Measurements from ENCODE around the gene UBE2E3. TPM values are rescaled to one million over a fixed set of nuclear protein-coding genes. Genes with fewer than 3 reads are reported as not detected.
A peak's percentile ranks its signal among the peaks of the same experiment; 100 is the strongest.

UBE2E3 gene
- total and polyA plus RNA-seq, 8 donors, result 11.9 to 560 (median 83.8) TPM

DNA sequence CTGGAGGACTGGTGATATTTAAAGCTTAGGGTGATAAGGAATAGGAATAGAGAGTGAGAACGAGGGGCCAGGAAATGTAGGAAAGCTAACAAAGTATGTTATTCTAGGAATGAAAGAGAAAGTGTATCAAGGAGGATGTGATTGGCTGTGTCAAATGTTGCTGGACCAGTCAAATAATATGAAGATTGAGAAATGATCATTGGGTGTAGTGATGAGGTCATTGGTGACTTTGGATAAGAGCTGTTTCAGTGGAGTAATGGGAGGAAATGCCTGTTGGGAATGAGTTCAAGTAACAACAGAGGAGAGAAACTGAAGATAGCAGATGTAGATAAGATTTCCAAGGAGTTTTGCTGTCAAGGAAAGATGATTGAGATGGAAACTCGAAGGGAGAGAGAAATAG, 74.4 kb downstream of the UBE2E3 start:
- no peaks in the 10 kb centered on the region for H3K9me3 ChIP-seq
- no peaks in the 10 kb centered on the region for H3K36me3 ChIP-seq
- intact Hi-C loops (cut with DNase I; ENCODE audit: low total_unique reads), result no loop called here
- WGBS, 5 donors, result 82 to 92% (median 85%) methylated on average over 2 of the region's 2 CpGs
- DNase-seq, result no peak
- H3K4me3 ChIP-seq, result no peak overlapping the region
- no peak overlapping the region for H3K27ac ChIP-seq
- no peaks in the 10 kb centered on the region for H3K27me3 ChIP-seq
- no peak for TF ChIP-seq POLR2AphosphoS5 (IDR thresholded peaks at IDR 0.05)
- TF ChIP-seq EP300 (IDR thresholded peaks at IDR 0.05), result no peak
- TF ChIP-seq POLR2A (IDR thresholded peaks at IDR 0.05), result no peak
- TF ChIP-seq, protein P1, sequence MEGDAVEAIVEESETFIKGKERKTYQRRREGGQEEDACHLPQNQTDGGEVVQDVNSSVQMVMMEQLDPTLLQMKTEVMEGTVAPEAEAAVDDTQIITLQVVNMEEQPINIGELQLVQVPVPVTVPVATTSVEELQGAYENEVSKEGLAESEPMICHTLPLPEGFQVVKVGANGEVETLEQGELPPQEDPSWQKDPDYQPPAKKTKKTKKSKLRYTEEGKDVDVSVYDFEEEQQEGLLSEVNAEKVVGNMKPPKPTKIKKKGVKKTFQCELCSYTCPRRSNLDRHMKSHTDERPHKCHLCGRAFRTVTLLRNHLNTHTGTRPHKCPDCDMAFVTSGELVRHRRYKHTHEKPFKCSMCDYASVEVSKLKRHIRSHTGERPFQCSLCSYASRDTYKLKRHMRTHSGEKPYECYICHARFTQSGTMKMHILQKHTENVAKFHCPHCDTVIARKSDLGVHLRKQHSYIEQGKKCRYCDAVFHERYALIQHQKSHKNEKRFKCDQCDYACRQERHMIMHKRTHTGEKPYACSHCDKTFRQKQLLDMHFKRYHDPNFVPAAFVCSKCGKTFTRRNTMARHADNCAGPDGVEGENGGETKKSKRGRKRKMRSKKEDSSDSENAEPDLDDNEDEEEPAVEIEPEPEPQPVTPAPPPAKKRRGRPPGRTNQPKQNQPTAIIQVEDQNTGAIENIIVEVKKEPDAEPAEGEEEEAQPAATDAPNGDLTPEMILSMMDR (IDR thresholded peaks at IDR 0.05), result no peak
- peaks cover 0 to 18% (median 8%) of the 10 kb centered on the region in 4 donors for H3K4me1 ChIP-seq

DNA sequence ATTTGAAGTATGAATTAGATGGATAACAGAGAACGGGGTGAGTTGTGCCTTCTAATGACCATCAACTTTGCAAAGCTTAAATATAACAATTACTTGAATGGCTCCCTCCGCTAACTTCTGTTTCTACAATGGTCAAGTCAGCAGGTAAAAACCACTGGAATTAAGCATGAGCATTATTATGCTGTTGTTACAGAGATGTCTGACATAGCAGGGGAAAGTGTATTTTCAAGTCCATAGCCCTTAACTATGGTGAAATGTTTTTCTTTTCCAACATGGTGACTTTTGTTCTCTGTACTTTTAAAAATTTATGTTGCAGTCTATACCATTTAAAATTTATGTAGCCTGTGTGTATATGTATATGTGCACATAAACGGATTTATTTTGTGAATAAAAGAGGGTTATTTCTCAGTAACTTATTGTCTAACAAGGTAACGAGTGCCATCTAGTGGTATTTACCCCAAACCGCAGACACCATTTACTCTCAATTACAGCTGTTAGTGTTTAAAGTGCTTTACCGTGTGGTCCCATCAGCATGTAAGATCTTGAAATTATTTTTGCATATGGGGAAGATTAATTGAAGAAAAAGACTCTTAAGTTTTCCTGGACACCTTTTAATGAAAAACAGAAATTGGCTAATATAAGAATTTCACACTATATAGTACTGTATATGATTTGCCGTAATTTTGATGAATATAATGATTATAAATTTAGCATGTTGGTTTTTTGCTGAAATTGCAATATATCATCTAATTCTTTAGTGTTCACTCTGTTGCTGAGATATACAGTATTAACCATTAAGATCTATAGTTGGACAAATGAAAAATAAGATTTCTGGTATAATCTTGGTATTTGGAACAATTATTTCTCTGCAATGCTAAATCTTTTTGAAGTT, 78.2 kb downstream of the UBE2E3 start:
- no peak overlapping the region for H3K4me3 ChIP-seq
- TF ChIP-seq POLR2A (IDR thresholded peaks at IDR 0.05) (no peak), EP300 (IDR thresholded peaks at IDR 0.05) (no peak)
- TF ChIP-seq, protein P1 (IDR thresholded peaks at IDR 0.05), result peak in 4 of 7 experiments; percentile 34 to 63 (median 46)
- intact Hi-C loops (cut with DNase I; ENCODE audit: low total_unique reads), result no loop called here
- no peak overlapping the region for H3K27ac ChIP-seq
- DNase-seq, result peak in 1 of 2 donors; percentile 45
- no peaks in the 10 kb centered on the region for H3K27me3 ChIP-seq
- H3K36me3 ChIP-seq, result peaks cover 0 to 11% (median 7%) of the 10 kb centered on the region in 4 donors
- peaks cover 0 to 12% (median 4%) of the 10 kb centered on the region in 4 donors for H3K4me1 ChIP-seq
- H3K9me3 ChIP-seq, result no peaks in the 10 kb centered on the region
- 60 to 63% (median 60%) methylated on average over 7 of the region's 7 CpGs for WGBS, 5 donors

DNA sequence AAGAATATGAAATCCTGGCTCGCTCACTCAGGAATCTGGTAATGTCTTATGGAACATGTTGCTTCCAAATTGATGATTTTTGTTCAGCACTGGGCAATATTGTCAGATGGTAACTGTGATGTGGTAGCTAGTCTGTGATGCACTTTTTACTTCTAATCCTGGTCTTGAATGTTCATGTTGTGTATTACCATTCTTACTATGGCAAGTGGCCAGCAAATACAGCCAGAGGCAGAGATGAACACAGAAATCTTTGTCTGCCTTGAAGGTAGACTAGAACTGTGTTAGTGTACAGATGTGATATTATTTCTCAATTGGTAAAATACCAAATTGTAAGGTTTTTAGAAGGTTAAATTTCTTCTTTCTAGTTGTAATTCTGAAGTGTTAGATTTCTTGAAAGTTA, 83.3 kb downstream of the UBE2E3 start:
- WGBS, 5 donors, result 7 to 100% (median 39%) methylated on average over 1 of the region's 1 CpG
- Histone ChIP-seq H3K4me1 (peaks cover 0 to 8% (median 0%) of the 10 kb centered on the region in 4 donors), H3K9me3 (no peaks in the 10 kb centered on the region), H3K27ac (no peak overlapping the region), H3K36me3 (peaks cover 0 to 13% (median 10%) of the 10 kb centered on the region in 4 donors), H3K27me3 (no peaks in the 10 kb centered on the region), H3K4me3 (no peak overlapping the region)
- DNase-seq, result no peak
- TF ChIP-seq POLR2A (IDR thresholded peaks at IDR 0.05), result no peak
- TF ChIP-seq, protein P1 (IDR thresholded peaks at IDR 0.05), result no peak
- TF ChIP-seq EP300 (IDR thresholded peaks at IDR 0.05), result no peak
- no peak for TF ChIP-seq POLR2AphosphoS5 (IDR thresholded peaks at IDR 0.05)
- intact Hi-C loops (cut with DNase I; ENCODE audit: low total_unique reads), result no loop called here

DNA sequence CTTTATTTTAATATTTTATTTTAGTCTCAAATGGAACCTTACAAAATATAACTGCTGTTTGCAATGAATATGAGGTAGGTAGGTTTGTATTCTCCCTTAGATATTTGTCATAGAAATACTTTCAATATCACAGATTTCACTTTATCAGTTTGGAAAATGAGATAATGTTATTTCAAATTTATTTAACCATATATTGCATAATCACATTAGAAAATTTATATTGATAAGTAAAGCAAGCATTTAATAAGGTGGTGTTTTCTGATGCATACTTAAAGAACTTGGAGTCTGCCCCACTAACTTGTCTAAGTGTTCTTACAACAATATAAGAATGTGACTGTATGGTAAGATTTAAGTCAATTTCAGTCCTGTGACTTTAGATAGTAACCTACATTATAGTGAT, 85.1 kb downstream of the UBE2E3 start:
- H3K27me3 ChIP-seq, result no peaks in the 10 kb centered on the region
- intact Hi-C loops (cut with DNase I; ENCODE audit: low total_unique reads), result no loop called here
- no peak for TF ChIP-seq POLR2A (IDR thresholded peaks at IDR 0.05)
- TF ChIP-seq, protein P1 (IDR thresholded peaks at IDR 0.05), result no peak
- no peak for TF ChIP-seq POLR2AphosphoS5 (IDR thresholded peaks at IDR 0.05)
- TF ChIP-seq EP300 (IDR thresholded peaks at IDR 0.05), result no peak

More for the DNA sequence above, 85.1 kb downstream of the UBE2E3 start:
- H3K4me3 ChIP-seq, result no peak overlapping the region
- H3K4me1 ChIP-seq, result peaks cover 0 to 16% (median 5%) of the 10 kb centered on the region in 4 donors
- peaks cover 0 to 13% (median 10%) of the 10 kb centered on the region in 4 donors for H3K36me3 ChIP-seq
- DNase-seq, result no peak
- H3K9me3 ChIP-seq, result no peaks in the 10 kb centered on the region
- no peak overlapping the region for H3K27ac ChIP-seq
